Measurements from ENCODE around the gene CCDC85B.

Gene CCDC85B

DNA sequence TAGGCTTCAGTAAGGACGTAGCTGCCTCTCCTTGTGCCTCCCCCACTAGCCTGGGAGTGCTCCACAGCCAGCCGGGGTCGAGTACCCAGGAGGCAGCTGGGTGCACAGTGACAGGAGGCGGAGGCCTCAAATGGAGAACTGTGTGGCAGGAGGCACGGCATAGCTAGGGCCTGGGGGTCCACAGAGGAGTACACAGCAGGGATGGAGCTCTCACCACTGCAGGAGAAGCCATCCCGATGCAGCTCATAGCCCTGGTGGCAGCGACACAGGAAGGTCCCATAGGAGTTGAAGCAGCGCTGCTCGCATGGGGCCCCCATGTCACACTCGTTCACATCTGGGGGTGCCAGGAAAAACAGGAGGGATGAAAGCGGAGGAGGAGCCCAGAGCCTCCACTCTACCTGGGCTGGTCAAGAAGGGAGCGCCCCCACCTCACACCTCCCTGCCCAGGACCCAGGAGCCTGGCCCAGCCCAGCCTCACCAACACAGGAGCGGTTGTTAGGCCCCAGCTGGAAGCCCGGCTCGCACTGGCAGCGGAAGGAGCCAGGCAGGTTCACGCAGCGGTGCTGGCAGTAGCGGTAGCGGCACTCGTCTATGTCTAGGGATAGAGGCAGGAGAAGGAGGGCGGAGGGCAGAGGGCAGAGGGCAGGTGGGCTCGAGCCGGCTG, 20.7 kb upstream of the CCDC85B start:
- no peak for DNase-seq

DNA sequence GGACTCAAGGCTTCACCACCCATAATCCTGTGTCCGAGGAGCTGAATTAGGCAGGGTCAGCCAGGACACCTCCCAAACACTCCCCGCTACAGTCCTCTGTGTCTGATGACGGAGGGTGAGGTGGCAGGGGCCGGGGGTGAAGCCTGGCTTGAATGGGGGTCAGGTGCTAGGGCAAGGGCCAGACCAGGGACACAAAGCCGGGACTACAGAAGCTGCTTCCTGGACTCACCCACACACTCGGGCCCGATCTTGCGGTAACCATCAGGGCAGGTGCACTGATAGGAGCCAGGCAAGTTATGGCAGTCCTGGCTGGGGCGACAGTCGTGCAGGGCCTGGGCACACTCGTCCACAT, 20.2 kb upstream of the CCDC85B start:
- no peak for DNase-seq

DNA sequence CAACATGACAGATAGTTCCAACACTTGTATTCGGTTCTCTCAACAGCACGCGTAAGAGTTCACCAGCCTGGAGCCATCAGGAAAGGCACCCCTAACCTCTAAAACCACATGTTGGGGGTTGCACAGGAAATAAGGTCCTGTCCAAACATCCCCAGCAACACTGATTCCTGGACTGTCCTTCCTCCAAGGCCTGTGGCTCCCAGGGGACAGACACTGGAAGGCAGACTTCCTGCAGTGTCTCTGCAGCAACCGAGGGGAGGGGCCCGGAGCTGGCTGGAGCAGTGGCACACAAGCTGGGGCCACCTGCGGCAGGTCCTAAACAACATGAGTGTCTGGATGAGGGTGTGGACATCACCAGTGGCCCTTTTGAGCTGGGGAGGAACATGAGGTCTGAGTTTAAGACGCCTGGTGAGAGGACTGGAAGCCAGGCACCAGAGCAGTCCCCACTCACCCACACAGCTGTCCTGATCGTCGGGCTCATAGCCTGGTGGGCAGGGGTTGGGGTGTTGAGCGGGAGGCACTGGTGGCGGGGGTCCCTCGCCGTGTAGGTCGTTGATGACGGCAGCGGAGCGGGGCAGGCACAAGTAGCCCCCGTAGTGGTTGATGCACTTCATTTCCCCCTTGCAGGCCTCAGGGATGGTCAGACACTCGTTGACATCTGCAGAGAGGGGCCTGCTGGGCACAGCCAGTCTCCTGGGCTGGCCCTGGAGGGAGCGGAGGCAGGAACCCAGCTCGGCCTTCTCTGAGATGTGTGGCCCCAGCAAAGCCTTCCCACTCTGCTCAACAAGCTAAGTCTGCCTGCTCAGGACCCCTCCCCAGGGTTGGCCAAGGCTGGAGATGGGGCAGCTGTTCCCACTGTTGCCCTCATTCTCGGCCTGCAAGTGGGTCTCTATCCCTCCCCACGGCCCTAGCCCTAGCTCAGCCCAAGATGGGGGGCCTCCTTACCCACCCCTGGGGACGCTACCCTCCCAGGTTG, 19.5 kb upstream of the CCDC85B start:
- no peak for DNase-seq

DNA sequence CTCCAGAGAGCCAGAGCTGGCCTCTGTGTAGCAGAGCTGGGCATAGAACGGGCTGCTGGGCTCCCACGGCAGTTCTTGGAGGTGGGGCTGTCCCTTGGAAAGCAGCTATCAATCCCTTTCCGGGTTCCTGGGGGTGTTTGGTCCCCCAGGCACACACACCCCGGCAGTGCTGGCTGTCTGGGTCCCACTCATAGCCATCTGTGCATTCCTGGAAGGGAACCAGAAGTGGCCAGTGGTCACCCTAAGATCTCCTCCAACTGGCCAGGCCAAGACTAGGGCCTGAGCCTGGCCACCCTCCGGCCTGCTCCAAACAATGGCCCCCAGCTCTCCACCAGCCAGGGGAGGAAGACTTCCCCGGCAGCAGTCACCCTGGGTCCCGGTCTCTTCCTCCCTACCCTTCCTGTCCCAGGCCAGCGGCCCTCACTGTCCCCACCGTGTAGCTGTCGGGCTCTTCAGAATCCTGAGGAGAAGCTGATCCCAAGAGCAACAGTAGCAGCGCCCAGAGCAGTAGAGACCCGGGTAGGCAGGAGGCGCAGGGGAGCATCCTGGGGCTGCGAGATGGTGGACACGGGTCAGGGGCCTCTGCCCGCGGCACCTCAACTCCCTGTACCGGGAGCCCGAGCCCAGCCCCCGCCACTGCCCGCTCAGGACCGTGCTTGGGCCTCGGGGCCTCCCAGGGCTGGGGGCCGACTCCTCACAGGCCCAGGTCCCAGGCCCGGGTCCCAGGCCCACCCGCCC, 18.5 kb upstream of the CCDC85B start:
- no peak for DNase-seq

DNA sequence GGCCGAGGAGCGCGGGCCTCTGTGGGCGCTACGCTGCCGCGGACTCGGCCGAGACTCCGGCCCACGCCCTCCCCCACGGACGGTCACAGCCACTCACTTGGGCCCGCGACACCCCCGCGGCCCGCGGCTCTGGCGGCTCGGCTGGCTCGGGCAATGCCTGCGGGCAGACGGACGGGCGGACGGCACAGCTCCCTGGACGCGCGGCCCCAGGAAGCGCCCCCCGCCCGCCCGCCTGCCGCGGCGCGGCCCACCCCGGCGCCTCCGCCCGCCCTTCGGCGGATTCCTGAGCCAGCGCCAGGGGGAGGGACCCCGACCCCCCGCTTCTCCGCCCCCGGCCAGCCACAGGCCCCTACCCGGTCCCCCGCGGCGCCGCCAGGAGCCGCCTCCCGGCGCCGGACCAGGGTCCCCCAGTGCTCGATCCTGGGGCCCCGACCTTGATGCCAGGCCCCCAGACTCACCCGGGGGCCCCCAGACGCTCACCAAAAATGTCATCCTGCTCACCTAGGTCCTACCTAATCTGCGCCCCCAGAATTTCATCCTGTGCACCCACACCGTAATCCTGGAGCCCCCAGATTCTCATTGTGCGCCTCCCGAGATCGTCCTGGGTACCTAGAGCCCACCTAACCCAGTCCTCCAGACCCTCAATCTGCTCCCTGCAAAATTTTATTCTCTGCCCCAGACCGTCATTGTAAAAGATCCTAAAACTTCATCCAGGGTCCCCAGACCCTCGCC, 17.7 kb upstream of the CCDC85B start, which contains the start of gene EFEMP2:
Gene EFEMP2, minus strand, starts transcription at position 215 of the 732 bp plus-strand sequence. CDS start 446 bp downstream, outside the sequence.
- no peak for DNase-seq

DNA sequence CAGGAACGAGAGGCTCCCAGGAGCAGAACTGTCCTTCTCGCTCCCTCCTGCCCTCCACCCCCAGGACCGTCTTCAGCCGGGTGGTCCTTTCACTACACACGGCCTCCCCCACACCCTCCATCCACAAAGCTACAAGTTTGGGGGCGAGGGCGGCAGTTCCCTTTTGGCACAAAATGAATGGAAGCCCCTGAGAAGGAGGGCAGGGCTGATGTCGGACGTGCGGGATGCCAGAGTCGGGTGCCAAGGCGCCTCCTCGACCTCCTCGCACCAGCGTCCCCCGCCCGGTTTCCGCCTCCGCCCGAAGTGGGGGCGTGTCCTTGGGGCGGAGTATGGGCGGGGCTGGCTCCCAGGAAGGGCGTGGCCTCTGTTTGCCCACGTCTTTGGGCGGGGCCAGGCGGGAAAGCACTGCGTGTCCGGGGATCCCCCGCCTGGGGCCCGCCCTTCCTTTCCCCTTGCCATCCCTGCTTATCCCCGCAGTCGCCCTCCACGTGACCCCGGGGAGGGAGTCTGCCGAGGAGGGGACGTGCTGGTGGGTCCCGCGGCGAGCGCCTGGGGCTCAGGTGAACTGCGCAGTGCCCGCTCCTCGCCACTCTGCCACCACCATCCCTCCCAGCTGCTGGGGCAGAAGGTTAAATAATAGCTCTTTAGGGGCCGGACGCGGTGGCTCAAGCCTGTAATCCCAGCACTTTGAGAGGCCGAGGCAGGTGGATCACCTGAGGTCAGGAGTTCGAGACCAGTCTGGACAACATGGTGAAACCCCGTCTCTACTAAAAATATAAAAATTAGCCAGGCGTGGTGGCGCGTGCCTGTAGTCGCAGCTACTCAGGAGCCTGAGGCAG, 16.9 kb upstream of the CCDC85B start:
- DNase-seq: peak; percentile 96

DNA sequence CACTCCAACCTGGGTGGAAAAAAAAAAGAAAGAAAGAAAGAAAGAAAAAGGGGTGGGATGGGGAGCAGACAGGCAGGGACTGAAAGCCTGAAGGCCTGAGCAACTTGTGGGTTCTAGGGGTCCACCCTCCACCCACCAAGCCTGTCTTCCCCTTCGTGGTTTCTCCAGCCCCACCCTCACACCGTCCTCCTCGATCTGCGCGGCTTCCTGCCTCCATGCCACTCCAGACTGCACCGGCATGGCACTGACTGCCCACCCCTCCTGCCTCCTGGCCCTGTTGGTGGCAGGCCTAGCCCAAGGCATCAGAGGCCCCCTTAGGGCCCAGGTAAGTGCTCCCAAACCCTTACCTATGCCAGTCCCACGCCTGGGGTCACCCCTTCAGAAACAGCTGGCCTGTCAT, 10.9 kb upstream of the CCDC85B start, which contains the start of gene CTSW:
Gene CTSW, plus strand, starts transcription at position 221 of the 400 bp plus-strand sequence. Its CDS starts 18 bp downstream, at position 239.
- DNase-seq: peak; percentile 92

DNA sequence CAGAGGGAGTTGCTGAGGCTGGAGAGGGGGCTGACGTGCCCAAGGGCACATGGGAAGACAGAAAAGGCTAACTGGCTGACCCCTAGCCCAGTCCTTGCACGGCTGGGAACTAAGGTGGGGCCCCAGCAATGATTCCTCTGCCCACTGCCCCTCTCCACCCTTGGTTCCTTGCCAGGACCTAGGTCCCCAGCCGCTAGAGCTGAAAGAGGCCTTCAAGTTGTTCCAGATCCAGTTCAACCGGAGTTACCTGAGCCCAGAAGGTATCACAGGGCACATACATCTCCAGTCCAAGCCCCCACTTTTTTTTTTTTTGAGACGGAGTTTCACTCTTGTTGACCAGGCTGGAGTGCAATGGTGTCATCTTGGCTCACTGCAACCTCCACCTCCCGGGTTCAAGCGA, 10.4 kb upstream of the CCDC85B start:
- DNase-seq: no peak

DNA sequence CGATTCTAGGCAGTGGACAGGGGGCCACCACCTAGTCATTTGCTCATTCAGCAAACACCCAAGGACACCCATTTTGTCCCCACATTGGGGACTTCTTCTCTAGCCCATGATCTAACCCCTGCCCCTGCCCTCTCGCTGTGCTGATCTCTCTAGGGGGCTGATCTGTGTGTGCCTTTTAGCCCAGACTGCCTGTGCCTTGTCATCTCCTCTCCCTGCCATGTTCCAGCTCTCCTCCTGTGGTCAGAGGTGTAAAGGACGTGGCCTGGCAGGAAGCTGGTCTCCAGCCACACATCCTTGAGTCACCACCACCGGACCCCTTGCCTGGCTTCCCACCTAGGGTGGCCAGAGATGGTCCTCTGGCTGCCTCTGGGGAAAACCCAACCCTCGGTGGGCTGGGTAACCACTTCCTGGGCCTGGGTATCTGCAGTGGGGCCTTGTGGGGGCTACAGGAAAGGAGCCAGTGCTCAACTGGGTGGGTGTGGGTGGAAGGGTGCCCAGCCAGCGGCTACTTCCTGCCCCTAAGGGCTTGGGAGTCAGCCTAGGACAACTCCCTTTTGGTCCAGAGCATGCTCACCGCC, 9.5 kb upstream of the CCDC85B start:
- DNase-seq: no peak

DNA sequence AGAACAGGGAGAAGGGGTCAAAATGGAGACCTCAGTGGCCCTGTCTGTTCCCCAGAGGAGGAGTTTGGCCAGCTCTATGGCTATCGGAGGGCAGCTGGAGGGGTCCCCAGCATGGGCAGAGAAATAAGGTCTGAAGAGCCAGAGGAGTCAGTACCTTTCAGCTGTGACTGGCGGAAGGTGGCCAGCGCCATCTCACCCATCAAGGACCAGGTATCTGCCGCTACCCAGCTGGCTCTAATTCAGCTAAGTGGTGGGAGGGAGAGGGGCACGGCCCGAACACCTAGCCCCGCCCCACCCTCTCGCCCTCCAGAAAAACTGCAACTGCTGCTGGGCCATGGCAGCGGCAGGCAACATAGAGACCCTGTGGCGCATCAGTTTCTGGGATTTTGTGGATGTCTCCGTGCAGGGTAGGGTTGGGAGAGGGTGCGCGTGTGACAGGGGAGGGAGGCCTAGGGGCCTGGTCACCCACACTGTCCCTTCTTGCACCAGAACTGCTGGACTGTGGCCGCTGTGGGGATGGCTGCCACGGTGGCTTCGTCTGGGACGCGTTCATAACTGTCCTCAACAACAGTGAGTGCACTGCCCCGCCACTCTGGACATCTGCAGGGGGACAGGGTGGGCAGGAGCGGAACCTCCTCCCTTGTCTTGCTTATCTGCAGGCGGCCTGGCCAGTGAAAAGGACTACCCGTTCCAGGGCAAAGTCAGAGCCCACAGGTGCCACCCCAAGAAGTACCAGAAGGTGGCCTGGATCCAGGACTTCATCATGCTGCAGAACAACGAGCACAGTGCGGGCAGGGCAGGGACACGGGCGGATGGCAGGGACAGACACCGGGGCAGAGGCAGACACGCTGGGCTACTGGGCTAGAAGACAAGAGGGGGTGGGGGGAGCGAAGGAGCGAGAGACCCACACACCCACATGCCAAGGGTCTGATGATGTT, 8.1 kb upstream of the CCDC85B start:
- no peak for DNase-seq

DNA sequence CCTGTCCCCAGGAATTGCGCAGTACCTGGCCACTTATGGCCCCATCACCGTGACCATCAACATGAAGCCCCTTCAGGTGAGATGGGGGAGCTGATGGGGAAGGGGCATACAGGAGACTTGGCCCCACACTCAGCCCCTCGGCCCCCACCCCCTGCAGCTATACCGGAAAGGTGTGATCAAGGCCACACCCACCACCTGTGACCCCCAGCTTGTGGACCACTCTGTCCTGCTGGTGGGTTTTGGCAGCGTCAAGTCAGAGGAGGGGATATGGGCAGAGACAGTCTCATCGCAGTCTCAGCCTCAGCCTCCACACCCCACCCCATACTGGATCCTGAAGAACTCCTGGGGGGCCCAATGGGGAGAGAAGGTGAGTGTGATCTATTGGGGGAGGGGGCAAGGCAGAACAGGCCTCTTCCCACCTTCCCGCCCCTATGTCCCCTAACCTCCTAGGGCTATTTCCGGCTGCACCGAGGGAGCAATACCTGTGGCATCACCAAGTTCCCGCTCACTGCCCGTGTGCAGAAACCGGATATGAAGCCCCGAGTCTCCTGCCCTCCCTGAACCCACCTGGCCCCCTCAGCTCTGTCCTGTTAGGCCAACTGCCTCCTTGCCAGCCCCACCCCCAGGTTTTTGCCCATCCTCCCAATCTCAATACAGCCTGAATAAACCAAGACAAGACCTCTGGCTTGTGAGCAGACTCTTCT, 7.3 kb upstream of the CCDC85B start:
- DNase-seq: no peak

DNA sequence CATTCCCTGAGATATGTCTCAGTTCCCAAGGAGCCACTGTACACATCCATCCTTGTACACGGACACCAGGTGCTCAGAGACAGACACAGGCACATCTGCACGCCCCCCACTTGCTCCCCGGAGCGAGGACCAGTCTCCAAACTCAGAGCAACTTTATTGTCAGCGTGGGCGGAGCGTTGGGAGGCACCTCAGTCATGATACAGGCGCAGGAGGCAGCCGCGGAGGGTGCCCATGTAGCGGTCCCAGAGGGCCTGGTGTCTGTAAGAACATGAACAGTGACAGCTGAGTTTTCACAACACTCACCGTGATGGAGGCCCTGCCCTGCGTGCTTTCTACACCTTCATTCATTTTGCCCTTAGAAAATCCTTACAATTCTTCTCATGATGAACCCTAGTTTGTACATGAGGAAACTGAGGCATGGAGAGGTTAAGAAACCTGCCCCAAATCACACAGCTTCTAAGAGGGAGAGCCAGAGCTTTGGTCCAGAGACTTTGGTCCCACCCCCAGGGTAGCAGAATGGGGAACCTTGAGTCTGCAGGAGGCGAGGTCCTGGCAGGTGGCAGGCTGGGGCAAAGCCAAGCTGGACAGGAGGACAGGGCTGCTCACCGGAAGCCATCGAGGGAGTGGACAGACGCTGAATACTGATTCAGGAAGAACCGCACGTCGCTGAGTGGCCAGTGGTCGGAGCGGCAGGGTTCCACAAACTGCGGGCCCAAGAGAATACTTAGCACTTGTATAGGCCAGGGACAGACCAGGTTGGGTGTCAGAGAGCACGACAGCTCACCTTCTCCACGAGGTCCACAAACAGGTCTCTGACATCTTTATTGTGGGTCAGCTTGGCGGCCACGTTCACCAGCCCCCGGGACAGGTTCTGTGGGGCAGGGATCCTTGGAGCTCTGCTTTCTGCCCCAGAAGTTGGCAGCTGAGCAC, 6.4 kb upstream of the CCDC85B start:
- no peak for DNase-seq

DNA sequence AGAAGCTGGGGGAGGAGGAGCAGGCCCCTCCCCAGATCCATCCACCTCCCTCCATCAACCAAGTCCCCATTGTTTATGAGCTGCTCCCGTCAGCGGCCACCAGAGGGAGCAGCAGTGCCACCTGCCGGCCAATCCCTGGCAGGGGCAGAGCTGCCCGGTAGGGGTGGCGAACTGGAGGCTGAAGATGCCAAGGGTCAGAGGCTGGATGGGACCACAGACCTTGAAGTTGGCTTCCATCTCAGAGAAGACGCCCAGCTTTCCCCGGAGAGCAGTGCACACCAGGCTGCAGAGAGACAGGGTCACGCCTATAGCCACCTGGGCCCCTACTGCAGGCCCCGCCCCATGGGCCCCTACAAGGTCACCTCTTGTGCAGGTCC, 5.8 kb upstream of the CCDC85B start:
- DNase-seq: peak; percentile 91

DNA sequence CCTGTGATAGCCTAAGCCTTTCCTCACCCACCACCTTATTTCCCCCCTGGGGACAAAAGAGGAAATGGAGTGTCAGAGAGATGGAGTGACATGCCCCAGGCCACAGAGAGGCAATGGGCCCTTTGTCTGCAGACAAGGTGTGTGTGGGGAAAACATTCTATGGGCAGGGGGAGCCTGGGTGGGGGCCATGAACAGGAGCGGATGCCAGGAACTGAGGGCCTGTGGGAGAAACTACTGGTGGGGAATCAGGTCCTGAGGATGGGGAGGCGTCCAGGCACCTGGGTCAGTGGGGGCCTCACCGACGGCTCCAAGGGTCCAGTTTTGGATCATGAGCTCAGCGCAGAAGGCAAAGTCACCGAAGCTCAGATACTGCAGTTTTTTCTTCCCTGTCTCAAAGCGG, 5.2 kb upstream of the CCDC85B start:
- no peak for DNase-seq

DNA sequence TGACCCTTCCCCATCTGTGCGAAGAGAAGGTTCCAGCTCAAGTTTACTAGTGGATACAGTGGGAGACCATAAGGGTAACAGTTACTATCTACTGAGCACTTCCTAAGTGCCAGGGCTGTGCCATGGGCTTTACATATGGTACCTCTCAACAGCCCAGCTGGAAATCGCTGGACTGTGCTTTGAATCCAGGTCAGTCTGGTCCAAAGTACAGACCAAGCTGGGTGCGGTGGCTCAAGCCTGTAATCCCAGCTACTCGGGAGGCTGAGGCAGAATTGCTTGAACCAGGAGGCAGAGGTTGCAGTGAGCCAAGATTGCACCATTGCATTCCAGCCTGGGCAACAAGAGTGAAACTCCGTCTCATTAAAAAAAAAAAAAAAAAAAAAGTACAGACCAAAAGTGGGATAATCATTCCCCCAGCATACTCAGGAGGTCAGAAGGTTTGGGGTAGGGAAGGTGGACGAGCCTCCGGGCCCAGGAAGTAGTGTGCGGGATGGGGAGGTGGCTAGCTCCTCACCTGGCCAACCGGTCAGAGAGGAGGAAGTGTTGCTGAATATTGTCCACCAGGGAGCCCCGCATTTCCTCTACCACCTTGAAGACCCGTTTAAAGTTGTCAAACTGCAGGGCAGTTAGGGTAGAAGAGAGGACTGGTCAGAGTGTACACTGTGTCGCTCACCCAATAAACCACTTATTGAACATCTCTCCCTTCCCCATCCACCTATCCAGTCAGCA, 4.5 kb upstream of the CCDC85B start:
- no peak for DNase-seq

DNA sequence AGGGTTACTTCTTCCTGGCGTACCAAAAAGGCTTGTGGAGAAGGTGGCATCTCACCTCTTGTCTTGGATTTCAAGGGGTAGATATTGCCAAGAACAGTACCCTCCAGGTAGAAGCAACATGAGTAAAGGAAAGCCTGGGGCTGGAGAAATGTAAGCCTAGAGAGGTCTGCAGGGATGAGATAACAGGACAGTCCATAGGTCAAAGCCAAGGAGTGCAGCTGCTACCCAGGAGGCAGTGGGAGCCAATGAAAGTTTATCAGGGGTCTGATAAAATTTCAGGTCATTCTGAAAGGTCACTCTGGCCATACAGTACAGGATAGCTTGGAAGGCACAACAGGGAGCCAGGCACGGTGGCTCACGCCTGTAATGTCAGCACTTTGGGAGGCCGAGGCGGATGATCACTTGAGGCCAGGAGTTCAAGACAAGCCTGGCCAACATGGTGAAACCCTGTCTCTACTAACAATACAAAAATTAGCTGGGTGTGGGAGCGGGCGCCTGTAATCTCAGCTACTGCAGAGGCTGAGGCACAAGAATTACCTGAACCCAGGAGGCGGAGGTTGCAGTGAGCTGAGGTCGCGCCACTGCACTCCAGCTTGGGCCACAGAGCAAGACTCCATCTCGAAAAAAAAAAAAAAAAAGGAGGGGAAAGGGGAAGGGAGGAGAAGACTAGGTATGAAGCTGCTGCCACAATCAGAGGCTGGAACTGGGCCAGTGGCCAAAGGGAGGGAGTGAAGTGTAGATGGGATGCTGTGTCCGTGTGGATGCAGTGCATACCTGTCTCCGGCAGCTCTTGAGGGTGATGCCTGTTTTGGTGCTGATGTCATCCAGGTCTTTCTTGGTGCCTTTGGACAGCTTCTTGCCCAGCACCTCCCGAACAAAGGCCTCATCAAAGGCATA, 3.4 kb upstream of the CCDC85B start:
- no peak for DNase-seq

Data from hematopoietic multipotent progenitor cell treated with erythropoietin and hydrocortisone succinate and interleukin-3 and kit ligand, for 4 days (in vitro differentiated cells).